GM21737 (cell line): ENCODE measurements around the gene CD74.

ENCODE experiments used
- ATAC-seq: cut with Tn5 transposase; IDR thresholded peaks from one replicate; pipeline ENCODE4 v1.9.1; 2021; ENCODE audit warnings: mild to moderate bottlenecking, moderate library complexity; ENCODE audit not compliant: unreplicated experiment

CD74 gene

DNA sequence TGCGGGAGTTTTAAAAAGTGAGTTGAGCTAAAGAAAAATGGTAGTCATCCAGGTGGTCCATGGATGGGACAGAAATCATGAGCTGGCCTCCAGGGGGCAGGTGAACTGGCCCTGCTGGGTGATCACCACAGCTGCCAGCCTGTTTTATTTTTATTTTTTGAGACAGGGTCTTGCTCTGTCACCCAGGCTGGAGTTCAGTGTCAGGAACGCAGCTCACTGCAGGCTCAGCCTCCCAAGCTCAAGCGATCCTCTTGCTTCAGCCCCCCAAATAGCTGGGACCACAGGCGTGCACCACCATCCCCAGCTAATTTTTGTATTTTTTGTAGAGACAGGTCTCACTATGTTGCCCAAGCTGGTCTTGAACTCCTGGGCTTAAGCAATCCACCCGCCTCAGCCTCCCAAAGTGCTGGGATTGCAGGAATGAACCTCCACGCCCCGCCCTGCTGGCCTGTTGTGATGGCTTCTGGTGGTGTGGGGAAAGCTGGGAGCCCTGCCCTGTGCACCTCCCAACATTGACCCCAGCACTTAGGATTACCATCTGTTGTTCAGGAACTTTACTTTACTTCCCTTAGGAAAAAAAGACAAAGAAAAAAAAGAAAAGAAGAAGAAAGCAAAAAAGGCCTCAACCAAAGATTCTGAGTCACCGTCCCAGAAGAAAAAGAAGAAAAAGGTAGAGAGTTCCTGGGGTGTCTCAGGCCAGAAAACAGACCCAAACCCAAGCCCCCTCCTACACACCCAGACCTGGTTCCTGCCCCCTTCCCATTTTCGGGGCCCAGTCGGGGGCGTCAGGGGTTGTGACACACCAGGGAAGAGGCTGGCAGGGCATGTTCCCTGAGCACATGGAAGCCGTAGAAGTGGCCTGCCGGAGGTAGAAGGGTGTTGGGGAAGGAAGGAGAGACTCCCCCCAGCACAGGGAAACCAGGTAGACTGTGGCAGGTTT lies 14.7 kb downstream of the CD74 start:
- ATAC-seq = no peak

GRCh38 chr5:150397146-150397781 lies 15.4 kb downstream of the CD74 start:
- ATAC-seq = no peak

GRCh38 chr5:150396267-150396666 lies 16.4 kb downstream of the CD74 start:
- no peak for ATAC-seq

GRCh38 chr5:150395688-150395975 lies 17.1 kb downstream of the CD74 start:
- ATAC-seq = no peak

GRCh38 chr5:150394912-150395687 lies 17.6 kb downstream of the CD74 start:
- no peak for ATAC-seq

DNA sequence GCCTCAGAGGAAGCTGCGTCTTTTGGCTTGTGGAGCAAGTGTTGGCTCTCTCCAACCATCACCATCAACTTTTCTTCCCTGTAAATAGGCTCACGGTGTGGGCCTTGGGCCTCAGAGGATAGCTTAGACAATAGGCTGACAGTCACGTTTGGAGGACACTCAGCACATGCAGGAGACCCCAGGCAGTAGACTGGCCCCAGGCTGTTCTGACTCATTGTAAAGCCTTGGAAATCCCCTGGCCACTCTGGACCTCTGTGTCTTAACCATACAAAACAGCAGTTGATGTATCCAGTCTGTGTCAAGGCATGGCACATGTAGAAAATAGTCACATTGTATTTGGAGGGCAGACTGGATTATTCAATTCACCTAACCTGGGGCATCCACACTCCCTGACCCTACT lies 18.6 kb downstream of the CD74 start:
- no peak for ATAC-seq

GRCh38 chr5:150393096-150393645 lies 19.5 kb downstream of the CD74 start:
- ATAC-seq = no peak

- no peak for ATAC-seq
Measured at GRCh38 chr5:150392680-150393079, 20.0 kb downstream of the CD74 start.

DNA sequence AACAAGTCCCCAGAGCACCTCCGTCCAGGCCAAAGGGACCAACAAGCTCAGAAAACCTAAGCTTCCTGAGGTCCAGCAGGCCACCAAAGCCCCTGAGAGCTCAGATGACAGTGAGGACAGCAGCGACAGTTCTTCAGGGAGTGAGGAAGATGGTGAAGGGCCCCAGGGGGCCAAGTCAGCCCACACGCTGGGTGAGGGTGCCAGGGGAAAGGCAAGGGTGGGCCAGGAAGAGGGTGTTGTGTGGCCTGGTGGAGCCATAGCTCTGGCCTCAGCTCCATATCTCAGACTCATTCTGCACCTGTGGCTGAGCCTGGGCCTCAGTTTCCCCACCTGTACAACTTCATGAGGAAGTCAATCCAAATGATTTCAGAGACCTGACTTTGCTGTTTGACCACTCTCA lies 20.7 kb downstream of the CD74 start:
- no peak for ATAC-seq

GRCh38 chr5:150391064-150391834 lies 21.5 kb downstream of the CD74 start:
- no peak for ATAC-seq

DNA sequence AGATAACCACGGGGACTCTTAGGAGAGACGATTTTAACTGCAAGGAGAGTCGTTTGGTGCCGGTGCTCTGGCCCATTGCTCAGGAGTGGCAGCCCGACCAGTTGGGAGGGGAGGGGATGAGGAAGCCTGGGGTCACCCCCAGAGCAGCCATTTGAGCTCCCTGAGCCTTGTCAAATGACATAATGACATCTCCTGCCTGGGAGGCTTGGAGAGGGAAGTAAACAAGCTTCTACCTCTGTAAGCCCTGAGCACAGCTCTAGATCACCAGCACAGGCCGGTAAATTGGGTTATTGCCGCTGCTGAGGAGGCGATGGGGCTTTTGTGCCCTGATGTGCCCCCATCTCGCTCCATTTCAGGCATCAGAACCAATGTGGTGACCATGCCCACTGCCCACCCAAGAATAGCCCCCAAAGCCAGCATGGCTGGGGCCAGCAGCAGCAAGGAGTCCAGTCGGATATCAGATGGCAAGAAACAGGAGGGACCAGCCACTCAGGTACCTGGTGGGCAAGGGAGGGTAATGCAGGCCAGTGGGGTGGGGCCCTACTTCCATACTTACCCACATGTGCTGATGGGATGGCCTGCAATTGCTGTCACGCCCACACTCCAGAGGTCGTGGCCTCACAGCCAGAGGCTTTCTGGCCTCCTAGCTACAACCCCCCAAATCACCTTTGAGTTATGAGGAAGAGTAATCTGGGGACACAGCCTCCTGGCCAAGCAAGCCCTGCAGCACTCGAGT lies 23.0 kb downstream of the CD74 start:
- no peak for ATAC-seq

GRCh38 chr5:150386024-150386855 lies 26.5 kb downstream of the CD74 start:
- no peak for ATAC-seq

DNA sequence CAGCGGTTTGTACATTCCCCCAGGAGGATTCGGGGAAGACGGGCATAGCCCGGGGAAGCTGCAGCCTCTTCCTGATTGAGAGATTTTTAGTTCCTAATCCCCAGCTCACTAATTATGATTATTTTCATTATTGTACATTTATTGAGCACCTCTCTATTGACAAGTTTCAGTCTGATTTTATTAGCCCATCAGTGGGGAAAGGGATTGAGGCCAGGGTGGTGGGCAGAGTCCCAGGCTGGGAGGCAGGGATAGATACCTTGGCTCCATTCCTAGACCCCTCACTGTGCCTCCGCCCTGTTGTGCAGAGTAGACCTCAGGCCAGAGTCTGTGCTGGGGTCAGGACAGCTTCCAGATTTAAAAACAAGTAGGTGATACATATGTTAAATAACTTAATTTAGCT lies 28.0 kb downstream of the CD74 start:
- ATAC-seq = no peak

- ATAC-seq = no peak
Measured at GRCh38 chr5:150377964-150378694, 34.6 kb downstream of the CD74 start.

DNA sequence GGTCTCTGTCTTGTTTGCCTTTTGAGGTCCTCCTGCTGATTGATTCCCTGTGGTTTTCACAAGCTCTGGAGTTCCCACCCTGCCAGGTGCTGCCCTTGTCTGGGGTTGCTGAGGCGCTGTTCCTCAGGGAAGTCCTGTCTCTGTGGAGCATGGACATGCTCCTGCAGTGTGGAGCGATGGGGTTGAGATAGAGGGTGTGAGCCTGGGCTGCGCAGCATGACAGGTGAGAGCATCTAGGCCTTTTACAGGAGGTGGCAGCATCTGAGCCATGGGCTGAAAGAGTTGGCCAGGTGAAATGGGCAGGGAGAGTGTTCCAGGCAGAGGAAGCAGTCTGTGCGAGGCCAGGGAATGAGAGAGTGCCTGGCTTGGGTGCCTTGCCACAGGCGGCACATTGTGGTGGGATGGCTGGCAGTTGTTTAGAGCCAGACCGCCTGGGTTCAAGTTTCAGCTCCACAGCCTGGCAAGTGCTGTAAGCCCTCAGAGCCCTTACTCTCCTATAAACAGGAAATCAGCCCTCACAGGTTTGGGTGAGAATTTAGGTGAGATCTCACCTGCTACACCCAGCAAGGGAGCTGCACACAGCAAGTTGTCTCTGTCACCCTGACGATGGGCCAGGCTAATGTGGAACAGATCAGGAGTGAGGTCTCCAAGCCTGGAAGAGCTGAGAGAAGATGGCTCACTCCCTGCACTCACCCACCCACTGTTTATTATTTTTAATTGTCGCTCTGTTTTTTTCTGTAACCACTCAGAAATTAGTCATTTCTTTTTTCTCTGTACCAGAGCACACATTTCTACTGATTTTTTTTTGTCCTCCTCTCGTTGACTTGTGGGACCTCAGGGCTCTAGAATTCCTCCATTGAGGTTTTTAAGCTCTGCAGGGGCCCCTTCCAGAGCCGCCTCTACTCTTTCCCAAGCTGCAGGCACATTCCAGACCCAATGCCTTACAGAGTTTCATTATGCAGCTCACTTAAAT lies 35.6 kb downstream of the CD74 start:
- no peak for ATAC-seq

DNA sequence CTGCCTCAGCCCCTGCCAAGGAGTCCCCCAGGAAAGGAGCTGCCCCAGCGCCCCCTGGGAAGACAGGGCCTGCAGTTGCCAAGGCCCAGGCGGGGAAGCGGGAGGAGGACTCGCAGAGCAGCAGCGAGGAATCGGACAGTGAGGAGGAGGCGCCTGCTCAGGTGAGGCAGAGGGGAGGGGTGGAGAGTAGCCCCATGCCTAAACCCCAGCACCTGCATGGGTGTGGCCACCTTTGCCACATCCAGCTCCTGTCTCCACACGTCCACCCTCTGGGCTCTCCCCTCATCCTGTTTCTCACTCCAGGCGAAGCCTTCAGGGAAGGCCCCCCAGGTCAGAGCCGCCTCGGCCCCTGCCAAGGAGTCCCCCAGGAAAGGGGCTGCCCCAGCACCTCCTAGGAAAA lies 38.1 kb downstream of the CD74 start:
- no peak for ATAC-seq

DNA sequence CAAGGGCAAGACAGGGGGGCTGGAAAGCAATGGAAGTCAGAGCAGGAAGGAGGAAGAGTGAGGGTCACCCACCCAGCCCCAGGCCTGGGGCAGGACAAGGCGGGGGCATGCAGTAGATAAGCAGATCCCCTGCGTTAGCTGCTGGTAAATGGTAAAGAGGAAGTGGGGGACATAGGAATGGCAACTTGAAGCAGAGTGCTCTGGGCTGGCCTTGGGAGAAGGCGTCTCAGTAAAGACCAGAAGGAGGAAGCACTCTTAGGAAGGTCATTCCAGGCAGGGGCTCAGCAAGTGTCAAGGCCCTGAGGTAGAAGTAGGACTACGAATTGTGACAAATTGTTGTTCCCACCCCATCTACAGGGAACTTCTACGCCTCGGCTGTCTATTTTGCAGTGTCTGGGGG lies 40.1 kb downstream of the CD74 start:
- no peak for ATAC-seq
